ENCODE results near the gene ADGRL1. TPM values are rescaled to one million over a fixed set of nuclear protein-coding genes. Genes with fewer than 3 reads are reported as not detected.

Gene ADGRL1
- total RNA-seq, 1 donor from 2014 or later = 68.1 TPM

DNA sequence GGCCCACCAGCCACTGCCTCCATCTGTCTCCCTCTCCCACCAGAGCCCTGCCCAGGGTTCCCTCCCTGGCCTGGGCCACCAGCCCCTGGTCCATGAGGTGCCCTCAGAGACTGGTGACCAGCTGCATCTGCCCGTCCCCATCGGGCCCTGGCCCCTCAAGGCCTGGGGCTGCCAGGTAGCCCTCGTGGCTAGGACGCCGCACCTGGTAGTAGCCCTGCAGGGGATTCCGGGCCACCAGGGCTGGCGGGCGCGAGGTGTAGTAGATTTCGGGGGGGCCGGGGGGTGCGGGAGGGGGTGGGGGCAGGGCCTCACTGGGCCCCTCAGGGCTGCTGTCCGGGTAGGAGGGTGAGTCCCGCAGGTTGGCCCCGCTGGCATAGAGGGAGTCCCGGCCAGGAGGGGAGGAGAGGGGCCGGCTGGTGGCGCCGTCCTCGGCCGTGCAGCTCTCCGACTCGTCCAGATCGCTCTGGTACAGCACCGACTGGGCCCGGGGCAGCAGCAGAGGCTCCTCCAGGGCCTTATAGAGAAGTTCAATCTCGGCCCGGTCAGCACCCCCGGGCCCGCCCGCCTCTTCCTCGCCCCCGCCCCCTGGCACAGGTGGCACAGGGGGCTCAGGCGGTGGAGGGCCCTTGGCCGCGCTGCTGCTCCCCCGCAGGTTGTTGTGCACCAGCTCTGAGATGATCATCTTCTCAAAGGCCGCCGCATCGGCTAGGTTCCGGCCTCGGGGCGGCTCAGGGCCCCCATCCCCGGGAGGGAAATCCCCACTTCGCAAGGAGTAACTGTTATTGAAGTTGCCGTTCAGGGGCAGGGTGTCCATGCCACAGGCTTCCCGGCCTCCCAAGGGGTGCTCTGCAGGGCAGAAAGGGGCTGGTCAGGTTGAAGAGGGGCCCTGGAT is 55.0 kb downstream of the ADGRL1 start:
- Mint-ChIP-seq H3K9me3 (ENCODE audit: unreplicated experiment) (peaks cover 5% of the 10 kb centered on the region), H3K36me3 (ENCODE audit: unreplicated experiment) (no peaks in the 10 kb centered on the region), H3K4me3 (ENCODE audit: unreplicated experiment) (no peak overlapping the region), H3K27me3 (ENCODE audit: unreplicated experiment) (peaks cover 15% of the 10 kb centered on the region), H3K4me1 (ENCODE audit: low read depth, unreplicated experiment) (peaks cover 16% of the 10 kb centered on the region), H3K27ac (ENCODE audit: unreplicated experiment) (peak overlapping the region; percentile 22)
- no peak for DNase-seq
- no peak for TF ChIP-seq CTCF (IDR thresholded peaks at IDR 0.05; ENCODE audit: partially characterized antibody, unreplicated experiment)

DNA sequence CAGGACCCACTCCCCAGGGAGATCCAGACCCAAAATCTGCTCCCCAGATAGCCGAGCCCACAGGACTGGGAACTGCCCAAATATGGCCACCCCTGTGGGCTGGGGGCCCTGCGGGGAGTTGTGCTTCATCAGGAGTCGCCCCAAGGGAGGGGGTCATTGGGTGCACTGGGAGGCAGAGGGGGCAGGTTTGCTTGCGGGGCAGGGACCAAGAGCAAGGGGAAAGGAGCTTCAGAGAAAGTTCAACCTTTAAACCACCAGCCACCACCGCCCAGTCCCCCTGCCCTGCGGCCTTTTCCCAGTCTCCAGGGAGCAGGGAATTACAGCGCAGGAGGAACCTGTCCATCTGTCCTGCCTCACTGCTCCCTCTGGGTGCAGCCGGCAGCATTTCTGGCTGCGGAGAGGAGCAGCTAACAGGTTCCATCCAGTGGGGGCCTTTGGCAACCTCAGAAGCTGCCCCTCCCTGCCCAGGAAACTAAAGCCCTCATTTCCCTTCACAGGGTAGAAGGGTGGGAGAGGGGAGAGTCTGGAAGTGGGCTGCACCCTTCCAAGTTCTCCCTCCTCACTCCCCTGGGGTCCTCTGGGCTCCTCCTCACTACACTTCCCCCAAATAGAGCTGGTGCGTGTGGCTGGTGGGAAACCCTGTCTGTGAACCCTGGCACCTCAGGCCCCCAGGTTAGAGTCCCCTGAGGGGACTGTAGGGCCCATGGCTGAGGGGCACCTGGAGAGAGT is 55.8 kb downstream of the ADGRL1 start:
- Mint-ChIP-seq H3K4me1 (ENCODE audit: low read depth, unreplicated experiment) (peaks cover 16% of the 10 kb centered on the region), H3K36me3 (ENCODE audit: unreplicated experiment) (no peaks in the 10 kb centered on the region), H3K9me3 (ENCODE audit: unreplicated experiment) (peaks cover 5% of the 10 kb centered on the region), H3K27ac (ENCODE audit: unreplicated experiment) (peak overlapping the region; percentile 22), H3K27me3 (ENCODE audit: unreplicated experiment) (peaks cover 15% of the 10 kb centered on the region), H3K4me3 (ENCODE audit: unreplicated experiment) (no peak overlapping the region)
- TF ChIP-seq CTCF (IDR thresholded peaks at IDR 0.05; ENCODE audit: partially characterized antibody, unreplicated experiment) = no peak
- peak; percentile 79 for DNase-seq

- H3K36me3 Mint-ChIP-seq (ENCODE audit: unreplicated experiment) = no peaks in the 10 kb centered on the region
- DNase-seq = no peak
- H3K9me3 Mint-ChIP-seq (ENCODE audit: unreplicated experiment) = peaks cover 5% of the 10 kb centered on the region
- H3K27me3 Mint-ChIP-seq (ENCODE audit: unreplicated experiment) = peaks cover 12% of the 10 kb centered on the region
- no peak for TF ChIP-seq CTCF (IDR thresholded peaks at IDR 0.05; ENCODE audit: partially characterized antibody, unreplicated experiment)
- H3K27ac Mint-ChIP-seq (ENCODE audit: unreplicated experiment) = peak overlapping the region; percentile 64
- no peak overlapping the region for H3K4me3 Mint-ChIP-seq (ENCODE audit: unreplicated experiment)
- H3K4me1 Mint-ChIP-seq (ENCODE audit: low read depth, unreplicated experiment) = peaks cover 16% of the 10 kb centered on the region
Measured at GRCh38 chr19:14149509-14149994, 56.4 kb downstream of the ADGRL1 start.

- Mint-ChIP-seq H3K36me3 (ENCODE audit: unreplicated experiment) (no peaks in the 10 kb centered on the region), H3K9me3 (ENCODE audit: unreplicated experiment) (peaks cover 5% of the 10 kb centered on the region), H3K4me1 (ENCODE audit: low read depth, unreplicated experiment) (peaks cover 16% of the 10 kb centered on the region), H3K4me3 (ENCODE audit: unreplicated experiment) (no peak overlapping the region), H3K27me3 (ENCODE audit: unreplicated experiment) (peaks cover 12% of the 10 kb centered on the region), H3K27ac (ENCODE audit: unreplicated experiment) (peak overlapping the region; percentile 64)
- no peak for TF ChIP-seq CTCF (IDR thresholded peaks at IDR 0.05; ENCODE audit: partially characterized antibody, unreplicated experiment)
- no peak for DNase-seq
Measured at GRCh38 chr19:14148751-14149410, 57.1 kb downstream of the ADGRL1 start.

Measured in glutamatergic neuron (in vitro differentiated cells).